Stimulated activated CD8-positive, alpha-beta memory T cell treated with anti-CD3 and anti-CD28 coated beads, Interleukin-4, amount 100 ng/mL, for 4 hours (primary cell): ENCODE data around the gene RGR.

Source experiments
- DNase-seq, 2 donors: peaks; one replicate each; pipeline ENCODE4 v3.0.0-alpha.2; 2020; ENCODE audit warnings: low read depth in 2 of 2, low spot score in 1 of 2

Gene RGR

GRCh38 chr10:84244651-84245270, at the start of gene RGR:
Gene RGR, plus strand, starts transcription at chr10:84245053. Its CDS starts 38 bp downstream, at chr10:84245091.
- DNase-seq, result no peak

DNA sequence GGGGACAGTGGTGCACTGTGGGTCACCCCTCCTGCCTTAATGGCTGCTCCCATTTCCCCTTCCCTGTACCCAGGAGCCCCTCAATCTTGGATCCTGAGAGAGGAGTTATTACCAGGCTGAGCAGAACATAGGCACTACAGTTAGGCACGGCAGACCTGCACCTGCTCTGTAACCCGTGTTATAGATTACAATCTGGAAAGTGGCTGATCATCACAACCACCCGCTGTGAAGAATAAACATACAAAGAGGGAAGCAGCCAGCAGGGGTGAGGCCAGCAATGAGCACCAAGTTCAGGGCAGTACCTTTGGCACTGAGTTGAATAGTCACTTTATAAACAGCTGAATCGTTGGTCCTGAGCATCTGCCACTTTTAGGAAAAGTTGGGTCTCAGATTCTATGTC, 48.8 kb upstream of the RGR start:
- DNase-seq, result no peak

GRCh38 chr10:84196941-84197340, 47.9 kb upstream of the RGR start:
- DNase-seq, result no peak

DNA sequence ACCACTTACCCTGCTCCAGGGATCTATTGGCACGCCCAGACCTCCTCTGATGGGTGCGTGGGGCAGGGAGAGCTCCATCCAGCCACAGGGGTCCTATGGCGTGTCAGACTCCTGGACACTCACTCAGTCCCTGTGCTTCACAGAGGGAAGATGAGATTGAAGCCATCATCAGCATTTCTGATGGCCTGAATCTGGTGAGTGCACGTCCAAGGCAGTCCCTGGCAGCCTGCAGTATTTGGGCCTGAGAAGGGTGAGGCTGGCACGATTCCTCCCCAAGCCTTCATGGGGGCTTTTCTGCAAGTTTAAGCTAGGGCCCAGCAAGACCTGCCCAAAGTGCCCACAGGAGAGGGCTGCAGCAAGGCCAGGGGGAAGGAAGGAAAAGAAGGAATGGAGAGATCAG, 47.2 kb upstream of the RGR start:
- no peak for DNase-seq

DNA sequence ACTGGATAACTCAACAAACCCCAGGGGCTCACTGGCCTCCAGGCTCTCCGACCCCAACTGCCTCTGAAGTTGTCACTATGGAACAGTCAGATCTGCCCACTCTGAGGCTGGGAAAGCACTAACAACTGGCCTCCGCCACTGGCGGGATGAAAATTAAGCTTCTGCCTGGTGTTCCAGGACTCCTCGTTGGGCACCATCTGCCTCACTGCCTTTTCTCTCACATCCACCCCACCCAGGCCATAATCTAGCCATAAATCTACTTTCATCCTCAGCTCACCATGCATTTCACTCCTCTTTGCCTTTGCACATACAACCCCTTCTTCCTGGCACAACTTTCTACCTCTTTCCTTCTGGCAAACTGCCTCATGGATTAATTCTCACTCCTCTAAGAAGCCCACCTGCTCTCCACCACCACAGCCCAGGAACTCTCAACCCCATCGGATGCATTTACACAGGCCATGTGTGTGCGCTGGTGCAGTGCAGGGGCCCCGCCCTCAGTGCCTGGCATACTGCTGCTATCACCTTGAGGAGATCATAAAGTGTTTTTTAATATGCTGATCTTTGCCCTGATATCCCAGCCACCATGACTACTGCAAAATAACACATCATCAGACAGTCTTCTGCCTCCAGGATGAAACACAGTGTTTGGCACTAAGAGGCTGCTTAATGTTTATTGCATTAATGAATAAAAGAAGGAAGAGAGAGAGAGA, 46.5 kb upstream of the RGR start:
- DNase-seq, result no peak

DNA sequence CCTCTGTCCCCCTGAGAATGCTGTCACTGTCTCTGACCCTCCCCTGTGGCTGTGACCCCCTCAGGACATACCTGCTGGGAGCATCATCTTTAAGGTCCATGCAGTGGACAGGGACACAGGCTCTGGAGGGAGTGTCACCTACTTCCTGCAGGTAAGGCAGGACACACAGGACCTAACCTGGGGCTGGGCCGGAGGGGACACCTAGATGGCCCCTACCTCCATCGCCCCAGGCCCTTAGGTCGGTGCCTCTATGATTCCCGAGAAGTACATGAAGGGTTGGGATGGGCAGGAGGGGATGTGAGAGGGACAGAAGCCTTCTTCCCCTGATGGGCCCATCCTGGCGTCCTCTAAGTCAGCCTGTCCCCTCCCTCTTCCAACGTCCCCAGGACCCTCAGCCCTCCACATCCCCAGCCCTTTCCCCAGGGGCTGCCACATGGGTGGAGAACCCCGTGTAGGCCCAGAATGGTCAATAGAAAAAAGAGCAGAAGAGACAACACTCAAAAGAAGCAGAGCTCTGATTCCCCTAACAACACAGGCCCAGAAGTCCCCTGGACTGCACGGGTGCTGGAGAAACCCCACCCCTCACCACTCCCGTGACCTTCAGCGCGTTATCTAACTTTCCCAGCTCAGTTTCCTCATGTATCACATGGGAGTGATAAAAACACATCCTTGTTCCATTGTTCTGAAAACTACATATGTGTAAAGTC, 44.2 kb upstream of the RGR start:
- no peak for DNase-seq

DNA sequence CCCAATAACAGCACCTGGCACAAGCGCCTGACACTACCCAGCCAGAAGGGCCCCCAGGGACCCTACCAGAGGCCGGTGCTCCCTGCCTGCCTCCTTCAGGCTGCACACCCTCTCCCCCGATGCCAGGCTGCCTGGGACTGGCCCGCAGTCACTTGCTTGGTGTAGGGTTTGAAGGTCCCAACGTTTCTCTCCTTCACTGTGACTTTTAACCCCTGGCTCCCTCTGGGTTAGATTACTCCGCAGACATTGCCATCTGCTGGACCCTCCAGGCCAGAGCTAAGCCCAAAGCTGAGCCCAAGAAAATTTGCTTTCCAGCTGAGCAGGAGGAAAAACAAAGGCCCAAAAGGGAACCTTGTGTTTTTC, 43.6 kb upstream of the RGR start:
- DNase-seq, result no peak

GRCh38 chr10:84201682-84202081, 43.2 kb upstream of the RGR start:
- DNase-seq, result no peak

DNA sequence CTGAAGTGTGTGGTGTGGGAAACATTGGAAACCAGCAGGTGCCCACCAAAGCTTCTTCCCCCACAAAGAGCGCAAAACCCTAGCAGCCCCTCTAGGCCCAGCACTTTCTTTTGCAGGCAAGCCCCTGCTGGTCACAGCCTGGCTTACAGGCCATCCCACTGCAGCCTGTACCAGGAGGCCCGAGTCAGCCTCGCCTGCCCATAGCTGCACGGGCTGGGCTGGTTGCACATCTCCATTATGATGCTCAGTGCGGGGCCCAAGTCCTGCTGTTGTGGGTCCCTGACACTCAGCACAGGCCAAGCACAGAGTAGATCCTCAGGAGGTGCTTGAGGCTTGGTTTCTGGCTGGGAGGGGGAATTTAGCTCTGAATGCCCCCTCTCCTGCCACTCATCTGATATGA, 42.5 kb upstream of the RGR start:
- no peak for DNase-seq

DNA sequence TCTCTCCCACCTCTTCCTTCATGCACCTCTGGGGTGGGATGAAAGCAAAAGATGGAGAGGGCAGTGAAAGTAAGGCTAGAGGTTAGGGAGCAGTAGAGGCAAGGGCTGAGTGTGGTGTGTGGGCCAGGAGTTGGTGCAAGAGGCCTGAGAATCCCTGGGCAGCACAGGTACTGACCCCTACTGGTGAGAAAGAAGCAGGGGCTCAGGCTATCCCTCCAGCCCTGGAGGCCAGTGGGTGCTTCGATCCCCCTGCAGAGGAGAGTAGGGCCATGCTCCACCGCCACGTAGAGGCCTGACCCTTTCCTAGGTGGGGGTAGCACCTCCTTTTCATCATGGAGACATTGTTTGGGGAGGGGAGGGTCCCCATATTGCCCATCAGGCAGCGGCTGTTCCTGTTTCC, 40.7 kb upstream of the RGR start:
- DNase-seq, result no peak

GRCh38 chr10:84204610-84205009, 40.2 kb upstream of the RGR start:
- DNase-seq, result no peak

- peak; percentile 30 to 32 for DNase-seq
Observed at GRCh38 chr10:84205049-84205852, 39.6 kb upstream of the RGR start.

DNA sequence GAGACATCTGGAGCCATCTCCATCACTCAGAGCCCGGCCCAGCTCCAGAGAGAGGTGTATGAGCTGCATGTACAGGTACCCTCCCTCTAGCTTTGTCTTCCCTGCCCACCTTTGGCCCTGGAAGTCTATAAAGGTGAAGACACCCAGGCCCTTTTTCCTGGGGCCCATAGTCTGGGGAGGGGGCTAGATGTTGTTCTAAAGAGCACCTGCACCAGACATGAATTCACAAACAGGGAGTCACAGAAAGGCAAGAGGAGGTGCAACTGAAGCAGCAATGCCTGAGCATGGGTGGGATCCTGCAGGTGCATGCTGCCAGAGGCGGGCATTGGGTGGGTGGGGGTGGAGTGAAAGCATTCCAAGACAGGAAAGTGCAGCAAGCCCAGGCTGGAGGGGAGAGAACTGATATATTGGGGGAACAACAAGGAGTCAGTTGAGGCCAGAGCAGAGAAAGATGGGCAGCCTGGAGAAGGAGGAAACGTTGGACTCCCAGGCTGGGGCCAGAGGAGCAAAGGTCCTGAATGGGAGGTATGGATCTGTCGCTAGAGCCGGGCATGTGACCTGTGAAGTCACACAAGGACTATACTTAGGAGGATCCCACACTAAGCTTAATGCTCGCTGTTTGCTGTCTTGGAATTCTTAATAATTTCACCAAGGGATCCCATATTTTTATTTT, 38.9 kb upstream of the RGR start:
- no peak for DNase-seq

GRCh38 chr10:84208023-84208422, 36.8 kb upstream of the RGR start:
- DNase-seq, result no peak

DNA sequence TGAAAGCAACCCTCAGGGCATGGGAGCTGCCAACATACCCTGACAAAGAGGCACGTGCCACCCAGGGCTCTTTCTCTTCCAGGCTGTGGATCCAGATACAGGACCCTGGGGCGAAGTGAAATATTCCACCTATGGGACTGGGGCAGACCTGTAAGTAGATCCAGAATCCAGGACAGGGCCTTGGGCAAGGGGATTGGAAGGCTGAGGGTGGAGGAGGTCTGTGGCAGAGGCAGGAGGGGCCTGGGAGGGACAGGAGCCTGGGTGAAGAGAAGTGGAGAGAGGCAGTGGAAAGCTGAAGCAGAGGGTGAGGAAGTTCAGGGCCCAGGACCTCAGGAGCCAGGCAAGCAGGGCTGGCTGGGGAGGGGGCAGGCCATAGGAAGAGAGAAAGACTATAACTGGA, 33.3 kb upstream of the RGR start:
- no peak for DNase-seq

- no peak for DNase-seq
Observed at GRCh38 chr10:84212014-84212413, 32.8 kb upstream of the RGR start.

DNA sequence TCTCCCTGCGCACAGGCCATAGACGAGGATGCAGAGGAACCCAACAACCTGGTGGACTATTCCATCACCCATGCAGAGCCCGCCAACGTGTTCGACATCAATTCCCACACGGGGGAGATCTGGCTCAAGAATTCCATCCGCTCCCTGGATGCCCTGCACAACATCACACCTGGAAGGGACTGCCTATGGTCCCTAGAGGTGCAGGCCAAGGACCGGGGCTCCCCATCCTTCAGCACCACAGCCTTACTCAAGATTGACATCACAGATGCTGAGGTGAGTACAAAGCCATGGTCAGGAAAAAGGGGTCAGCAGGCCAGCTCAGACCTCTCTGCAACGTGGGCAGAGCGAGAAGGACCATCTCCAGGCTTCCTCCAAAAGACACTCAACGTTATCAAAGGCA, 31.8 kb upstream of the RGR start:
- no peak for DNase-seq

DNA sequence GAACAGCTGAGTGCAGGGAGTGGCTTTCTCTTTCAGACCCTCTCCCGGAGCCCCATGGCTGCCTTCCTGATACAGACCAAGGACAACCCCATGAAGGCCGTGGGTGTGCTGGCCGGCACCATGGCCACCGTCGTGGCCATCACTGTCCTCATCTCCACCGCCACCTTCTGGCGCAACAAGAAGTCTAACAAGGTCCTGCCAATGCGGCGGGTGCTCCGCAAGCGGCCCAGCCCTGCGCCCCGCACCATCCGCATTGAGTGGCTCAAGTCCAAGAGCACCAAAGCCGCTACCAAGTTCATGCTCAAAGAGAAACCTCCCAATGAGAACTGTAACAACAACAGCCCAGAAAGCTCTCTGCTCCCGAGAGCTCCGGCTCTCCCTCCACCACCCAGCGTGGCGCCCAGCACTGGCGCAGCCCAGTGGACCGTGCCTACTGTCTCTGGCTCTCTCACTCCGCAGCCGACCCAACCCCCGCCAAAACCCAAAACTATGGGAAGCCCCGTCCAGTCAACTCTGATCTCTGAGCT, 30.7 kb upstream of the RGR start:
- no peak for DNase-seq

DNA sequence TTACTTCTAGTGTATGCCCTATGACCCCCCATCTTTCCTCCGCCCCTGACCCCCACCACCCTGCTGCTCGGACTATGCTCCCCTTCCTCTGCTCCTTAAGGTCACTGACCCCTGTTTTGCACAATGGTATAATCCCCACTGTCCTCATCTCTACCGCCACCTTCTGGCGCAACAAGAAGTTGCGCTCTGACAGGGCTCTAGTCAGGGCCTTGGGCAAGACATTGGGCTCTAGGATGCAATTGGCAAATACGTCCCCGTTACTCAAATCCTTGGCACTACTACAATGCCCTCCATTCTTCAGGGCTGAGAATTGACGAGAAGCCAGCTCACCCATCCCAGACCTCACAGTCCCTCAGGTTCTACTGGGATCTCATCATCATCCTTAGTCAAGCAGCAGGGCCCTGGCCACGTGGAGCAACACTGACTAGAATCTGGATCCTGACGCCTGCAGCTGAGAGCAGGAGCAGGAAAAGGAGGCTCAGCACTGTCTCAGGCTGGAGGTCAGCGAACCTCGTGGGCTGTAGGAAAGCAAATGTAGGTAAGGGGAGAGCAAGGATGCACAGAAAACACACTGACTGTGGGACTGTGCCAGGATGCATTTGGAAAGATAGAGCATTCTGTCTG, 30.1 kb upstream of the RGR start:
- DNase-seq, result no peak

GRCh38 chr10:84216834-84217233, 28.0 kb upstream of the RGR start:
- no peak for DNase-seq

DNA sequence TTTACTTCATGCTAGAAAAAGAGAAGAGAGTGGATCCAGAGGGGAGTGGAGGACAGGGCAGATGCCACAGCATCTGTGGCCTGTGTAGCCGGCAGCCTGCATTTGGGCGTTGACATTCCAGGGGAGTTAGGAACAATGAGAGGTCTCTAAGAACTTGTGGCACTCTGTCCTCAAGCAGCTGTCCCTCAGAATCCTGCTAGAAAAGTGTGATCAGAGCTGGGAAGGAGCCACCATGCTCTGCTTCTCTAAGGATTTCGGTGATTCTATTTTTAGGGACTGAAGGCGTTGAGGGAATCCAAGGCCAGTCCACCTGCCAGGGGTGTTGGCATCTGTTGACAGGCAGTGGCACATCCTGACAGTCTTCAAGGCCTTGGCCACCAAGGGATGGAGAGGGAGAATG, 27.1 kb upstream of the RGR start:
- no peak for DNase-seq
